ENCODE results near the gene SYNGAP1. TPM values are rescaled to one million over a fixed set of nuclear protein-coding genes. Genes with fewer than 3 reads are reported as not detected.

Gene SYNGAP1
- total RNA-seq, 1 experiment from 2014 or later = 29.0 TPM

GRCh38 chr6:33406126-33406525, 13.7 kb upstream of the SYNGAP1 start:
- ChIA-PET CTCF (no interaction called here), POLR2A (no interaction called here)
- Histone ChIP-seq H3K9me3 (ENCODE audit: control insufficient read depth, insufficient read depth, low read depth, low read length) (no peaks in the 10 kb centered on the region), H3K36me3 (ENCODE audit: control insufficient read depth, insufficient read depth, low read length) (peaks cover 21% of the 10 kb centered on the region), H3K27me3 (ENCODE audit: control insufficient read depth, insufficient read depth, low read length) (no peaks in the 10 kb centered on the region), H3K4me1 (ENCODE audit: control insufficient read depth, insufficient read depth, low read length) (peaks cover 5% of the 10 kb centered on the region; the same call in 1 of the 2 replicates), H3K27ac (ENCODE audit: low read length) (no peak overlapping the region), H3K4me3 (ENCODE audit: low read depth in 2 of 2, low read length in 2 of 2) (no peak overlapping the region)
- BruUV-seq (replicated peaks) = no TSS peak
- in situ Hi-C loops (cut with HindIII; ENCODE audit: low pct_unique_long_range_greater_than_20kb, low sequenced_read_pairs) (no loop called here), intact Hi-C loops (cut with micrococcal nuclease; ENCODE audit: unreplicated experiment) (no loop called here)
- ATAC-seq (no peak), DNase-seq (ENCODE audit: low read depth, low spot score) (no peak)
- TF ChIP-seq CTCF (IDR thresholded peaks at IDR 0.05) (no peak), TCF7L2 (IDR thresholded peaks at IDR 0.05; ENCODE audit: low read depth, low read length) (no peak), SIN3A (IDR thresholded peaks at IDR 0.05; ENCODE audit: borderline replicate concordance, insufficient read depth, low read depth, low read length) (no peak), POLR2AphosphoS5 (IDR thresholded peaks at IDR 0.05; ENCODE audit: low read depth, low read length) (no peak)
- TF ChIP-seq, protein P1, sequence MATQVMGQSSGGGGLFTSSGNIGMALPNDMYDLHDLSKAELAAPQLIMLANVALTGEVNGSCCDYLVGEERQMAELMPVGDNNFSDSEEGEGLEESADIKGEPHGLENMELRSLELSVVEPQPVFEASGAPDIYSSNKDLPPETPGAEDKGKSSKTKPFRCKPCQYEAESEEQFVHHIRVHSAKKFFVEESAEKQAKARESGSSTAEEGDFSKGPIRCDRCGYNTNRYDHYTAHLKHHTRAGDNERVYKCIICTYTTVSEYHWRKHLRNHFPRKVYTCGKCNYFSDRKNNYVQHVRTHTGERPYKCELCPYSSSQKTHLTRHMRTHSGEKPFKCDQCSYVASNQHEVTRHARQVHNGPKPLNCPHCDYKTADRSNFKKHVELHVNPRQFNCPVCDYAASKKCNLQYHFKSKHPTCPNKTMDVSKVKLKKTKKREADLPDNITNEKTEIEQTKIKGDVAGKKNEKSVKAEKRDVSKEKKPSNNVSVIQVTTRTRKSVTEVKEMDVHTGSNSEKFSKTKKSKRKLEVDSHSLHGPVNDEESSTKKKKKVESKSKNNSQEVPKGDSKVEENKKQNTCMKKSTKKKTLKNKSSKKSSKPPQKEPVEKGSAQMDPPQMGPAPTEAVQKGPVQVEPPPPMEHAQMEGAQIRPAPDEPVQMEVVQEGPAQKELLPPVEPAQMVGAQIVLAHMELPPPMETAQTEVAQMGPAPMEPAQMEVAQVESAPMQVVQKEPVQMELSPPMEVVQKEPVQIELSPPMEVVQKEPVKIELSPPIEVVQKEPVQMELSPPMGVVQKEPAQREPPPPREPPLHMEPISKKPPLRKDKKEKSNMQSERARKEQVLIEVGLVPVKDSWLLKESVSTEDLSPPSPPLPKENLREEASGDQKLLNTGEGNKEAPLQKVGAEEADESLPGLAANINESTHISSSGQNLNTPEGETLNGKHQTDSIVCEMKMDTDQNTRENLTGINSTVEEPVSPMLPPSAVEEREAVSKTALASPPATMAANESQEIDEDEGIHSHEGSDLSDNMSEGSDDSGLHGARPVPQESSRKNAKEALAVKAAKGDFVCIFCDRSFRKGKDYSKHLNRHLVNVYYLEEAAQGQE (IDR thresholded peaks at IDR 0.05; ENCODE audit: insufficient read depth in 1 of 2, low read depth in 2 of 2, low read length in 1 of 2) = no peak

- peaks cover 18% of the 10 kb centered on the region for H3K36me3 ChIP-seq (ENCODE audit: control insufficient read depth, insufficient read depth, low read length)
- peaks cover 7% of the 10 kb centered on the region; the same call in 1 of the 2 replicates for H3K4me1 ChIP-seq (ENCODE audit: control insufficient read depth, insufficient read depth, low read length)
- TF ChIP-seq, protein P1 (IDR thresholded peaks at IDR 0.05; ENCODE audit: insufficient read depth in 1 of 2, low read depth in 2 of 2, low read length in 1 of 2) = no peak
- no peak for TF ChIP-seq SIN3A (IDR thresholded peaks at IDR 0.05; ENCODE audit: borderline replicate concordance, insufficient read depth, low read depth, low read length)
- TF ChIP-seq TCF7L2 (IDR thresholded peaks at IDR 0.05; ENCODE audit: low read depth, low read length) = no peak
- TF ChIP-seq CTCF (IDR thresholded peaks at IDR 0.05) = no peak
- no peak for TF ChIP-seq POLR2AphosphoS5 (IDR thresholded peaks at IDR 0.05; ENCODE audit: low read depth, low read length)
- in situ Hi-C loops (cut with HindIII; ENCODE audit: low pct_unique_long_range_greater_than_20kb, low sequenced_read_pairs) = no loop called here
- ChIA-PET CTCF (no interaction called here), POLR2A (no interaction called here)
- TSS peak; percentile 16 for BruUV-seq (replicated peaks)
- intact Hi-C loops (cut with micrococcal nuclease; ENCODE audit: unreplicated experiment) = no loop called here
- H3K9me3 ChIP-seq (ENCODE audit: control insufficient read depth, insufficient read depth, low read depth, low read length) = no peaks in the 10 kb centered on the region
- ATAC-seq (no peak), DNase-seq (ENCODE audit: low read depth, low spot score) (no peak)
- H3K27ac ChIP-seq (ENCODE audit: low read length) = peak overlapping the region; percentile 12; the same call in 1 of the 2 replicates
- no peak overlapping the region for H3K4me3 ChIP-seq (ENCODE audit: low read depth in 2 of 2, low read length in 2 of 2)
- H3K27me3 ChIP-seq (ENCODE audit: control insufficient read depth, insufficient read depth, low read length) = no peaks in the 10 kb centered on the region
Observed at GRCh38 chr6:33407132-33407718, 12.6 kb upstream of the SYNGAP1 start.

Measured in Panc1 (cell line).